K562 (cell line): ENCODE measurements around the gene PHKG1. TPM values are rescaled to one million over a fixed set of nuclear protein-coding genes. Genes with fewer than 3 reads are reported as not detected.
A peak's percentile ranks its signal among the peaks of the same experiment; 100 is the strongest.

ENCODE experiments used
- CHCHD3 ChIP-seq: fragments of 250-450 bp; sonication (Bioruptor Pico); IDR thresholded peaks from 2 replicates; pipeline ENCODE4 v2.1.2; 2022; ENCODE audit warnings: mild to moderate bottlenecking
- ETV6 ChIP-seq, 3 experiments: fragments of 150-350 bp in 1 of 3; sonication (generic) in 1 of 3; formaldehyde crosslinking in 1 of 3; IDR thresholded peaks; 2 replicates each; pipeline versions ENCODE4 v1.6.1 to v1.8.0; 2014 to 2022; ENCODE audit warnings: borderline replicate concordance in 2 of 3, low read depth in 2 of 3, antibody characterized with exemption in 1 of 3, low read length in 1 of 3, mild to moderate bottlenecking in 1 of 3, missing genetic modification reagents in 1 of 3
- FOXA3 ChIP-seq, 2 experiments: fragments of 450-650 bp in 1 of 2; sonication (generic) in 1 of 2; formaldehyde crosslinking; IDR thresholded peaks in 1 of 2; conservative IDR thresholded peaks in 1 of 2; 2 replicates each; pipeline versions ENCODE4 v1.4.0 to v1.8.0; 2020 to 2022; ENCODE audit warnings: mild to moderate bottlenecking in 2 of 2, missing genetic modification reagents in 1 of 2
- GABPA ChIP-seq: fragments of 200-800 bp; sonication (Bioruptor generic); conservative IDR thresholded peaks from 2 replicates; pipeline ENCODE4 v1.6.1; 2016; ENCODE audit warnings: low read depth, missing genetic modification characterization, missing compliant biosample characterization
- MTF1 ChIP-seq: fragments of 250-450 bp; sonication (Bioruptor Pico); IDR thresholded peaks from 2 replicates; pipeline ENCODE4 v1.9.0; 2021; ENCODE audit warnings: moderate library complexity, mild to moderate bottlenecking, inconsistent platforms, borderline replicate concordance
- MYC ChIP-seq, 2 experiments: fragments of 250-450 bp in 1 of 2; sonication (Bioruptor Pico) in 1 of 2; IDR thresholded peaks; 2 replicates each; pipeline versions ENCODE4 v1.5.1 to v1.6.1; 2012 to 2021; ENCODE audit warnings: low read depth in 2 of 2, borderline replicate concordance in 1 of 2, improper control_type of control experiment in 1 of 2, low read length in 1 of 2, mild to moderate bottlenecking in 1 of 2, moderate library complexity in 1 of 2
- NFIC ChIP-seq: fragments of 450-650 bp; IDR thresholded peaks from 2 replicates; pipeline ENCODE4 v1.6.1; 2017; ENCODE audit warnings: mild to moderate bottlenecking, inconsistent platforms
- SREBF2 ChIP-seq: sonication (generic); formaldehyde crosslinking; IDR thresholded peaks from 2 replicates; pipeline ENCODE4 v1.4.0; 2020; ENCODE audit warnings: mild to moderate bottlenecking, missing genetic modification reagents
- TBL1XR1 ChIP-seq, 2 experiments: IDR thresholded peaks; 2 replicates each; pipeline ENCODE4 v1.6.1; 2012; ENCODE audit warnings: improper control_type of control experiment in 2 of 2, low read length in 2 of 2, mild to moderate bottlenecking in 1 of 2
- ZNF3 ChIP-seq: fragments of 250-450 bp; sonication (Bioruptor Pico); IDR thresholded peaks from 2 replicates; pipeline ENCODE4 v1.5.0; 2021; ENCODE audit warnings: mild to moderate bottlenecking, moderate library complexity
- ZNF431 ChIP-seq: sonication (generic); formaldehyde crosslinking; IDR thresholded peaks from 2 replicates; pipeline ENCODE4 v1.8.0; 2022; ENCODE audit warnings: mild to moderate bottlenecking, missing genetic modification reagents
- polyA plus RNA-seq, 8 experiments: library from polyadenylated mRNA; depleted of rRNA in 4 of 8; stranded (reverse) in 5 of 8; unstranded in 3 of 8; fragments of >200 nt; fragmentation: Nextera tagmentation in 2 of 8; fragmentation: Illumina TruSeq in 1 of 8; extraction: Ambion mirVana in 2 of 8; extraction: Trizol in 1 of 8; gene quantifications; 2 replicates each; pipeline versions ENCODE4 v1.2.1 to v1.2.3, GENCODE V29; 2011 to 2014; ENCODE audit warnings: inconsistent platforms in 1 of 8, missing spikeins in 1 of 8
- total RNA-seq, 7 experiments: library from RNA; depleted of rRNA in 6 of 7; stranded (reverse); fragments of >200 nt in 6 of 7; fragmentation: Illumina TruSeq in 2 of 7; extraction: Trizol in 2 of 7; gene quantifications; 2 replicates each; pipeline versions ENCODE4 v1.2.1 to v1.2.3, GENCODE V29; 2011 to 2021; ENCODE audit warnings: low replicate concordance in 1 of 7
- TF ChIP-seq, protein P1 (sequence below): fragments of 450-650 bp; conservative IDR thresholded peaks from 2 replicates; pipeline ENCODE4 v1.6.1; 2016; ENCODE audit warnings: missing genetic modification characterization, low read depth, mild to moderate bottlenecking, control low read depth, missing compliant biosample characterization

Gene PHKG1
- total and polyA plus RNA-seq, 9 of the 15 experiments (the other 6 are each of a cell fraction or from before 2014, with no cell fraction given), result 0.10 to 0.83 (median 0.46) TPM

DNA sequence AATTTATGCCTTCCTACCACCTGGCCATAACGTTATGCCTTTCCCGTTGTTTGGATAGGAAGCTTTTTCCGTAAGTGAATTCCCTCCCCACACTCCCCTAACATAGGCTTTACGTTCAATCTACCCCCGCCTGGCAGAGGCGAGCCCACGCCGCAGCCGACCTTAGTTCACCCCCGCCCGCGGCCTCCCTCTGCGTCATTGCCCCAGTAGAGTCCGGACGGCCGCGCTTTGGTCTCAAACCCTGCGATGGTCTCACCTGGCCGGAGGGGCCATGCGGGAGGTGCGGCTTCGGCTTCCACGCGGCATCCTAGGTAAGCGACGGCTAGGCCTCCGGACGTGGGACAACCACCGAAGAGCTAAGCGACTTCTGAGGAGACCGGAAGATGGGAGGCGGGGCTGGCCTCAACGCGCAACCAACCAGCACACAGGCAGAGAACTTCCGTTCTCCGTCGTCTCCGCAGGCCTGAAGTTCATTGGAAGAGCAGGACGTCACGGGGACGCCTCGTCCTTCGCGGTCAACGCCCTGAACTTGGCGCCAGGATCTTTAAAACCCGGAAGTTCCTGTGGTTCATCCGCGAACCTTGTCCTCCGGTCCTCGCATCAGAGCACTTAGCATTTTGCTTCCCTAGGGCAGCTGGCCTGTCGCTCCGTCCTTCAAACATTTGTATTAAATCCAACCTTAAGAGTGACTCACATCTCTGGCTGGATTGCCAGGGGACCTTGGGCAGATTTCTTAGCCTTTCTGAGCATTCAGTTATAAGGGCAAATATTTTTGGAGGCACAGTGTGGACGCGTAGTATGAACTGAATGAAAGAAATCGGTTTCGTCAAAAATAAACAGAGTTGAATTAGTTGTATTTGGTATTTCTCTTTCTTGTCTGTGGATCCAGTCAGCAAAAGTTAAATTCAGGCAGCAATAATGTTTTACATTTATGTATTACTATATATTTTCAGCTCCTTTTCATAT lies 13.6 kb upstream of the PHKG1 start, which contains the start of gene CHCHD2 (continued):
- TF ChIP-seq TBL1XR1 (IDR thresholded peaks at IDR 0.05; ENCODE audit: low read length in 2 of 2), result no peak; a peak in 1 of 4 replicates
- 0 out of 2 replicates have a peak, but pooled peaks have one; percentile 51 for TF ChIP-seq ZNF3
- no peak for TF ChIP-seq FOXA3 (CRISPR knock-in tag; conservative IDR thresholded peaks at IDR 0.05 in 1 of 2, IDR thresholded peaks at IDR 0.05 in 1 of 2)
- TF ChIP-seq NFIC, result peak; percentile 42
- no peak for TF ChIP-seq SREBF2 (CRISPR knock-in tag)
- peak; percentile 95 for TF ChIP-seq MYC (IDR thresholded peaks at IDR 0.05; ENCODE audit: low read depth, low read length)
- TF ChIP-seq MYC (CRISPR knock-in tag; IDR thresholded peaks at IDR 0.05; ENCODE audit: borderline replicate concordance, low read depth), result peak; percentile 70; the same call in 1 of the 2 replicates
- TF ChIP-seq ZNF431, result 0 out of 2 replicates have a peak, but pooled peaks have one; percentile 55
- no peak for TF ChIP-seq MTF1
- no peak for TF ChIP-seq ETV6 (IDR thresholded peaks at IDR 0.05; ENCODE audit: borderline replicate concordance in 1 of 2, low read depth in 2 of 2, low read length in 1 of 2)
- TF ChIP-seq ETV6 (CRISPR knock-in tag; IDR thresholded peaks at IDR 0.05; ENCODE audit: borderline replicate concordance), result no peak
- peak; percentile 46; the same call in 1 of the 2 replicates for TF ChIP-seq CHCHD3 (CRISPR knock-in tag)
- peak; percentile 95 for TF ChIP-seq GABPA (tag)
- TF ChIP-seq, protein P1, sequence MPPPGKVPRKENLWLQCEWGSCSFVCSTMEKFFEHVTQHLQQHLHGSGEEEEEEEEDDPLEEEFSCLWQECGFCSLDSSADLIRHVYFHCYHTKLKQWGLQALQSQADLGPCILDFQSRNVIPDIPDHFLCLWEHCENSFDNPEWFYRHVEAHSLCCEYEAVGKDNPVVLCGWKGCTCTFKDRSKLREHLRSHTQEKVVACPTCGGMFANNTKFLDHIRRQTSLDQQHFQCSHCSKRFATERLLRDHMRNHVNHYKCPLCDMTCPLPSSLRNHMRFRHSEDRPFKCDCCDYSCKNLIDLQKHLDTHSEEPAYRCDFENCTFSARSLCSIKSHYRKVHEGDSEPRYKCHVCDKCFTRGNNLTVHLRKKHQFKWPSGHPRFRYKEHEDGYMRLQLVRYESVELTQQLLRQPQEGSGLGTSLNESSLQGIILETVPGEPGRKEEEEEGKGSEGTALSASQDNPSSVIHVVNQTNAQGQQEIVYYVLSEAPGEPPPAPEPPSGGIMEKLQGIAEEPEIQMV (tag), result 0 out of 2 replicates have a peak, but pooled peaks have one; percentile 8
